NK-92 (cell line): Measurements from ENCODE around the gene SYCE1L.
A peak's percentile ranks its signal among the peaks of the same experiment; 100 is the strongest.
"Not testable (repeated sequence)": the region's sequence is repeated elsewhere in the genome, so short reads cannot be mapped to it uniquely, and the experiment has no call there.

Source experiments
- DNase-seq: peaks from one replicate; lab custom pipeline; 2025; ENCODE audit not compliant: unreplicated experiment; lab: John Stamatoyannopoulos, UW

Gene SYCE1L

GRCh38 chr16:77197747-77198146, 1.5 kb upstream of the SYCE1L start:
- DNase-seq, result no peak

GRCh38 chr16:77206533-77206932, 7.3 kb downstream of the SYCE1L start:
- DNase-seq, result no peak

- DNase-seq, result no peak
These were observed 7.8 kb downstream of the SYCE1L start for GRCh38 chr16:77207030-77207429.

GRCh38 chr16:77208382-77208781, 9.2 kb downstream of the SYCE1L start:
- no peak for DNase-seq

- DNase-seq, result no peak
These were observed 12.9 kb downstream of the SYCE1L start for GRCh38 chr16:77211880-77212740.

GRCh38 chr16:77212741-77213541, 13.7 kb downstream of the SYCE1L start:
- no peak for DNase-seq

- no peak for DNase-seq
These were observed 14.4 kb downstream of the SYCE1L start for GRCh38 chr16:77213542-77214106.

- DNase-seq, result no peak
These were observed 15.4 kb downstream of the SYCE1L start for GRCh38 chr16:77214411-77215138.

- no peak for DNase-seq
These were observed 20.2 kb downstream of the SYCE1L start for GRCh38 chr16:77219437-77219836.

- DNase-seq, result no peak
These were observed 21.2 kb downstream of the SYCE1L start for GRCh38 chr16:77220427-77220826.

- DNase-seq, result no peak
These were observed 22.3 kb downstream of the SYCE1L start for GRCh38 chr16:77221482-77221881.

- DNase-seq, result no peak
These were observed 24.0 kb downstream of the SYCE1L start for GRCh38 chr16:77223184-77223583.

- DNase-seq, result no peak
These were observed 26.0 kb downstream of the SYCE1L start for GRCh38 chr16:77225182-77225581.

- DNase-seq, result no peak
These were observed 28.5 kb downstream of the SYCE1L start for GRCh38 chr16:77227745-77228144.

GRCh38 chr16:77231047-77231446, 31.8 kb downstream of the SYCE1L start:
- no peak for DNase-seq

GRCh38 chr16:77233799-77234519, 34.8 kb downstream of the SYCE1L start:
- no peak for DNase-seq

GRCh38 chr16:77234611-77235010, 35.4 kb downstream of the SYCE1L start:
- no peak for DNase-seq

GRCh38 chr16:77236063-77236511, 36.9 kb downstream of the SYCE1L start:
- DNase-seq, result peak; percentile 16

GRCh38 chr16:77238593-77238992, 39.4 kb downstream of the SYCE1L start:
- DNase-seq, result no peak

GRCh38 chr16:77242471-77242870, 43.3 kb downstream of the SYCE1L start:
- DNase-seq, result not testable (repeated sequence)
